B cell (primary cell): ENCODE results near the gene TP63. TPM values are rescaled to one million over a fixed set of nuclear protein-coding genes. Genes with fewer than 3 reads are reported as not detected.

Source experiments
- ATAC-seq: fragments of 200-7000 bp; cut with Tn5 transposase; one replicate; pipeline ENCODE4 v1.10.0; 2021; ENCODE audit warnings: low read depth, mild to moderate bottlenecking, moderate number of reproducible peaks, moderate library complexity
- CTCF ChIA-PET: fragments of 350-600 bp; sonication (Branson Sonifier 250); formaldehyde crosslinking; loops from one replicate; lab custom pipeline; 2021; ENCODE audit warnings: antibody characterized with exemption, inconsistent platforms; lab: Charles Lee
- POLR2A ChIA-PET: fragments of 350-600 bp; sonication (Branson Sonifier 250); formaldehyde crosslinking; loops from one replicate; lab custom pipeline; 2021; ENCODE audit warnings: antibody characterized with exemption; lab: Charles Lee
- DNase-seq: peaks from one replicate; pipeline ENCODE4 v3.0.0; 2013
- H2AFZ ChIP-seq: 2 replicates; pipeline ENCODE4 v1.6.1; 2012; ENCODE audit warnings: mild to moderate bottlenecking, low read depth, low read length; ENCODE audit not compliant: insufficient read depth, poor library complexity, severe bottlenecking
- H3K27ac ChIP-seq, 2 donors: 1 replicate in 1 of 2; 2 replicates in 1 of 2; pipeline ENCODE4 v1.5.1; 2012 to 2013; ENCODE audit warnings: low read length in 2 of 2, mild to moderate bottlenecking in 2 of 2, moderate library complexity in 1 of 2
- H3K27me3 ChIP-seq, 4 experiments: fragments of 200-600 bp in 1 of 4; sonication (generic) in 1 of 4; replicated peaks in 1 of 4; 1 replicate in 2 of 4; 2 replicates in 2 of 4; pipeline versions ENCODE4 v1.6.1 to v1.7.0; 2013 to 2016; ENCODE audit warnings: low read length in 3 of 4, mild to moderate bottlenecking in 2 of 4, mixed read lengths in 1 of 4, moderate library complexity in 1 of 4; ENCODE audit not compliant: insufficient read depth in 4 of 4, control insufficient read depth in 3 of 4; ENCODE audit errors: control extremely low read depth in 1 of 4
- H3K36me3 ChIP-seq, 2 experiments: replicated peaks in 1 of 2; 1 replicate in 1 of 2; 2 replicates in 1 of 2; pipeline versions ENCODE4 v1.6.1 to v1.7.1; 2013; ENCODE audit warnings: low read length in 1 of 2; ENCODE audit not compliant: insufficient read depth in 2 of 2, control insufficient read depth in 1 of 2; ENCODE audit errors: control extremely low read depth in 1 of 2, extremely low read depth in 1 of 2
- H3K4me1 ChIP-seq, 2 donors: fragments of 200-600 bp in 1 of 2; sonication (generic) in 1 of 2; 1 replicate in 1 of 2; 2 replicates in 1 of 2; pipeline versions ENCODE4 v1.5.1 to v1.6.1; 2013 to 2017; ENCODE audit warnings: low read length in 2 of 2; ENCODE audit not compliant: control insufficient read depth in 2 of 2, insufficient read depth in 2 of 2
- H3K4me2 ChIP-seq: replicated peaks from 2 replicates; pipeline ENCODE3; 2012; ENCODE audit warnings: mild to moderate bottlenecking, low read depth, low read length; ENCODE audit not compliant: poor library complexity, severe bottlenecking
- H3K4me3 ChIP-seq, 5 experiments: fragments of 200-600 bp in 1 of 5; sonication (generic) in 1 of 5; 1 replicate in 3 of 5; 2 replicates in 2 of 5; pipeline versions ENCODE4 v1.5.1 to v1.7.0; 2011 to 2016; ENCODE audit warnings: low read length in 4 of 5, mild to moderate bottlenecking in 4 of 5, low read depth in 2 of 5, control low read depth in 1 of 5, moderate library complexity in 1 of 5; ENCODE audit not compliant: insufficient read depth in 1 of 5; ENCODE audit errors: control extremely low read depth in 1 of 5, extremely low read depth in 1 of 5
- H3K79me2 ChIP-seq: fragments of 200-600 bp; sonication (generic); one replicate; pipeline ENCODE4 v1.6.0; 2016; ENCODE audit warnings: low read length; ENCODE audit not compliant: control insufficient read depth, insufficient read depth
- H3K9ac ChIP-seq: fragments of 200-600 bp; sonication (generic); 2 replicates; pipeline ENCODE4 v1.6.1; 2017; ENCODE audit warnings: mild to moderate bottlenecking, low read length, moderate library complexity
- H3K9me3 ChIP-seq, 3 donors: one replicate each; pipeline versions ENCODE4 v1.6.1 to v1.7.1; 2013; ENCODE audit warnings: low read length in 2 of 3; ENCODE audit not compliant: control insufficient read depth in 2 of 3, insufficient read depth in 1 of 3; ENCODE audit errors: control extremely low read depth in 1 of 3
- H4K20me1 ChIP-seq: 2 replicates; pipeline ENCODE4 v1.6.0; 2012; ENCODE audit warnings: mild to moderate bottlenecking, low read length; ENCODE audit not compliant: insufficient read depth, control insufficient read depth, poor library complexity, severe bottlenecking
- H3K27ac Mint-ChIP-seq: one replicate; pipeline ENCODE4 v1.8.0; 2021; ENCODE audit warnings: mixed read lengths
- H3K27me3 Mint-ChIP-seq: one replicate; pipeline ENCODE4 v1.8.0; 2021; ENCODE audit warnings: mixed read lengths
- H3K4me1 Mint-ChIP-seq: one replicate; pipeline ENCODE4 v1.8.0; 2021; ENCODE audit warnings: mixed read lengths
- H3K4me3 Mint-ChIP-seq: one replicate; pipeline ENCODE4 v1.8.0; 2021; ENCODE audit warnings: mixed read lengths
- H3K9me3 Mint-ChIP-seq: one replicate; pipeline ENCODE4 v1.8.0; 2022; ENCODE audit warnings: mixed read lengths; ENCODE audit not compliant: insufficient read depth
- EZH2 ChIP-seq: IDR thresholded peaks from 2 replicates; pipeline ENCODE4 v1.6.1; 2012; ENCODE audit warnings: borderline replicate concordance, low read depth, mild to moderate bottlenecking, moderate library complexity, low read length; ENCODE audit not compliant: insufficient read depth, poor library complexity, severe bottlenecking
- WGBS: methylation state at CpG from one replicate; pipeline ENCODE4 v1.1.5; 2013; ENCODE audit warnings: missing lambda C conversion rate; ENCODE audit not compliant: insufficient coverage; 5-methylcytosine and 5-hydroxymethylcytosine counted together
- intact Hi-C: fragments of 100-400 bp; cut with micrococcal nuclease; formaldehyde crosslinking; loops from one replicate; pipeline ENCODE4 v1.10.0; 2022
- polyA plus RNA-seq: library from polyadenylated mRNA; depleted of rRNA; stranded (reverse); fragments of >200 nt; gene quantifications from 2 replicates; pipeline ENCODE4 v1.2.3, GENCODE V29; 2012
- total RNA-seq, 2 donors: library from RNA; stranded (reverse); fragments of 120-200 nt in 1 of 2; gene quantifications; 1 replicate in 1 of 2; 2 replicates in 1 of 2; pipeline versions ENCODE4 v1.2.3 to v1.2.4, GENCODE V29; 2013 to 2022
- TF ChIP-seq, protein P1 (sequence below): fragments of 200-600 bp; IDR thresholded peaks from one replicate; pipeline ENCODE4 v1.8.0; 2022; ENCODE audit warnings: antibody characterized with exemption, mild to moderate bottlenecking

Gene TP63
- total and polyA plus RNA-seq, 2 donors (not counting 1 experiment from before 2014, with no cell fraction given): 1.2 to 2.0 TPM

DNA sequence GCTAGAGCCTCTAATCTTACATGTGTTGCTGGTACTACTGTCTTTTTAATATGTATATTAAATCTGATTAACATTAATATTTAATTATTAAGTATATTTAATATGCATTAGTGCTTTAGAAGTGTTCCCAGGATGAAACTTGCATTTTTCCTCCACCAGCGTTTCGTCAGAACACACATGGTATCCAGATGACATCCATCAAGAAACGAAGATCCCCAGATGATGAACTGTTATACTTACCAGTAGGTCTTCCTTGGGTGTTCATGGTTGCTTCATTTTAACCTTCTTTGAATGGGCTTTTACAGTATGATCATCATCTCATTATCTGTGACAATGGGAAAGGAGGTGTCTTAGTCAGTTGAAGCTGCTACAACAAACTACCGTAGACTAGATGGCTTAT lies 238.0 kb downstream of the TP63 start:
- Histone ChIP-seq H4K20me1 (no peaks in the 10 kb centered on the region), H3K4me1 (no peaks in the 10 kb centered on the region), H3K27me3 (no peaks in the 10 kb centered on the region), H2AFZ (no peak overlapping the region), H3K4me3 (no peak overlapping the region), H3K9ac (no peak overlapping the region), H3K9me3 (peaks cover 0 to 3% (median 0%) of the 10 kb centered on the region in 3 donors), H3K4me2 (no peak overlapping the region), H3K27ac (no peak overlapping the region), H3K79me2 (no peaks in the 10 kb centered on the region), H3K36me3 (no peaks in the 10 kb centered on the region)
- no peaks in the 10 kb centered on the region for H3K9me3 Mint-ChIP-seq
- DNase-seq (no peak), ATAC-seq (no peak)
- no peaks in the 10 kb centered on the region for H3K4me1 Mint-ChIP-seq
- intact Hi-C loops: no loop called here
- TF ChIP-seq, protein P1, sequence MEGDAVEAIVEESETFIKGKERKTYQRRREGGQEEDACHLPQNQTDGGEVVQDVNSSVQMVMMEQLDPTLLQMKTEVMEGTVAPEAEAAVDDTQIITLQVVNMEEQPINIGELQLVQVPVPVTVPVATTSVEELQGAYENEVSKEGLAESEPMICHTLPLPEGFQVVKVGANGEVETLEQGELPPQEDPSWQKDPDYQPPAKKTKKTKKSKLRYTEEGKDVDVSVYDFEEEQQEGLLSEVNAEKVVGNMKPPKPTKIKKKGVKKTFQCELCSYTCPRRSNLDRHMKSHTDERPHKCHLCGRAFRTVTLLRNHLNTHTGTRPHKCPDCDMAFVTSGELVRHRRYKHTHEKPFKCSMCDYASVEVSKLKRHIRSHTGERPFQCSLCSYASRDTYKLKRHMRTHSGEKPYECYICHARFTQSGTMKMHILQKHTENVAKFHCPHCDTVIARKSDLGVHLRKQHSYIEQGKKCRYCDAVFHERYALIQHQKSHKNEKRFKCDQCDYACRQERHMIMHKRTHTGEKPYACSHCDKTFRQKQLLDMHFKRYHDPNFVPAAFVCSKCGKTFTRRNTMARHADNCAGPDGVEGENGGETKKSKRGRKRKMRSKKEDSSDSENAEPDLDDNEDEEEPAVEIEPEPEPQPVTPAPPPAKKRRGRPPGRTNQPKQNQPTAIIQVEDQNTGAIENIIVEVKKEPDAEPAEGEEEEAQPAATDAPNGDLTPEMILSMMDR: no peak
- no peak for TF ChIP-seq EZH2
- no peak overlapping the region for H3K4me3 Mint-ChIP-seq
- POLR2A ChIA-PET: no interaction called here
- H3K27me3 Mint-ChIP-seq: no peaks in the 10 kb centered on the region
- 86% methylated on average over 2 of the region's 4 CpGs for WGBS
- H3K27ac Mint-ChIP-seq: no peak overlapping the region
- CTCF ChIA-PET: no interaction called here

DNA sequence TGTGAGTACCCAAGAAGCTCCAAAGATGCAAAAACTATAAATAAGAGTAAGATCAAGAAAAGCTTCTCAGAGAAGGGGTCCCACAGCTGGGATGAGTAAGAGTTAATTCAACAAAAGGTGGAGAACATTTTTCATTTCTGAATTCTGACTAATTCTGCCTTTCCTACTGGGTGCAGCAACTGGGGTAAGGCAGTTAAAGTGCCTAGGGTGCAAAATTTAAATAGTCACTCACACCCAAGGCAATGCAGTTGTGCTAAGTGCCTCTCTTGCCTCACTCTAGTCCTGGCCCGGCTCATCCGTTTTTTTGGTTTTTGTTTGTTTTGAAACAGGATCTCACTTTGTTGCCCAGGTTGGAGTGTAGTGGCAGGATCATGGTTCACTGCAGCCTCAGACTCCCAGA lies 240.2 kb downstream of the TP63 start:
- ChIA-PET POLR2A (no interaction called here), CTCF (no interaction called here)
- H3K36me3 ChIP-seq: no peaks in the 10 kb centered on the region
- H3K4me2 ChIP-seq: no peak overlapping the region
- intact Hi-C loops: no loop called here
- Mint-ChIP-seq H3K27me3 (no peaks in the 10 kb centered on the region), H3K9me3 (no peaks in the 10 kb centered on the region), H3K4me3 (no peak overlapping the region), H3K27ac (no peak overlapping the region), H3K4me1 (no peaks in the 10 kb centered on the region)
- H3K9me3 ChIP-seq: peaks cover 0 to 3% (median 0%) of the 10 kb centered on the region in 3 donors
- H3K9ac ChIP-seq: no peak overlapping the region
- H3K4me1 ChIP-seq: no peaks in the 10 kb centered on the region
- no peak overlapping the region for H2AFZ ChIP-seq
- no peaks in the 10 kb centered on the region for H3K79me2 ChIP-seq
- WGBS: no CpG with 5 or more reads among the region's 2 CpGs
- no peaks in the 10 kb centered on the region for H4K20me1 ChIP-seq
- H3K27ac ChIP-seq: no peak overlapping the region
- no peak overlapping the region for H3K4me3 ChIP-seq
- TF ChIP-seq, protein P1: no peak
- TF ChIP-seq EZH2: no peak
- DNase-seq (no peak), ATAC-seq (no peak)
- no peaks in the 10 kb centered on the region for H3K27me3 ChIP-seq
